Measurements from ENCODE around the gene JAKMIP2.

Gene JAKMIP2

GRCh38 chr5:147712019-147712418, 70.5 kb downstream of the JAKMIP2 start (continued):
- TF ChIP-seq ZNF280D (tag by site-specific recombination; IDR thresholded peaks at IDR 0.05): no peak
- TF ChIP-seq SCRT2 (tag by site-specific recombination; IDR thresholded peaks at IDR 0.05): no peak
- no peak for TF ChIP-seq ZNF138 (tag by site-specific recombination; IDR thresholded peaks at IDR 0.05; ENCODE audit: borderline replicate concordance)
- no peak for TF ChIP-seq PRDM4 (tag by site-specific recombination; IDR thresholded peaks at IDR 0.05)
- no peak for TF ChIP-seq ZNF426 (tag by site-specific recombination; IDR thresholded peaks at IDR 0.05)
- no peak for TF ChIP-seq ZNF664 (tag by site-specific recombination; IDR thresholded peaks at IDR 0.05)

- ChIA-PET CTCF (no interaction called here), POLR2A (no interaction called here)
- H3K4me3 ChIP-seq (ENCODE audit: low read depth, low read length): no peak overlapping the region
- H3K36me3 ChIP-seq (ENCODE audit: control insufficient read depth in 2 of 2, insufficient read depth in 1 of 2, low read length in 2 of 2): no peaks in the 10 kb centered on the region
- H3K9me3 ChIP-seq (ENCODE audit: control insufficient read depth, insufficient read depth, low read depth, low read length): no peaks in the 10 kb centered on the region
- no peak overlapping the region for H3K27ac ChIP-seq (ENCODE audit: extremely low read depth, low read depth, low read length)
- peaks cover 4% of the 10 kb centered on the region; the same call in 1 of the 2 replicates for H3K4me1 ChIP-seq (ENCODE audit: control insufficient read depth, insufficient read depth, low read length)
- TF ChIP-seq SALL2 (tag by site-specific recombination; IDR thresholded peaks at IDR 0.05; ENCODE audit: borderline replicate concordance) (no peak), ZFP37 (tag by site-specific recombination; IDR thresholded peaks at IDR 0.05) (no peak), ZBTB21 (tag by site-specific recombination; IDR thresholded peaks at IDR 0.05) (no peak)
Measured at GRCh38 chr5:147711019-147711418, 71.5 kb downstream of the JAKMIP2 start.

- Histone ChIP-seq H3K9me3 (ENCODE audit: control insufficient read depth, insufficient read depth, low read depth, low read length) (no peaks in the 10 kb centered on the region), H3K4me1 (ENCODE audit: control insufficient read depth, insufficient read depth, low read length) (no peaks in the 10 kb centered on the region; the same call in 1 of the 2 replicates), H3K4me3 (ENCODE audit: low read depth, low read length) (no peak overlapping the region), H3K36me3 (ENCODE audit: control insufficient read depth in 2 of 2, insufficient read depth in 1 of 2, low read length in 2 of 2) (no peaks in the 10 kb centered on the region), H3K27ac (ENCODE audit: extremely low read depth, low read depth, low read length) (no peak overlapping the region)
- CTCF ChIA-PET: interaction anchor here (0.7 kb wide), 1 partner anchor 81 kb away, joined by 3 read pairs; no protein-coding TSS in a partner anchor
- no peak for TF ChIP-seq FEZF1 (tag by site-specific recombination; IDR thresholded peaks at IDR 0.05)
- no peak for TF ChIP-seq ZNF155 (tag by site-specific recombination; IDR thresholded peaks at IDR 0.05)
- TF ChIP-seq ZNF16 (tag by site-specific recombination; IDR thresholded peaks at IDR 0.05; ENCODE audit: low read depth): no peak
- no peak for TF ChIP-seq ZNF174 (tag by site-specific recombination; IDR thresholded peaks at IDR 0.05)
- TF ChIP-seq ZSCAN16 (tag by site-specific recombination; IDR thresholded peaks at IDR 0.05): no peak
- TF ChIP-seq ZNF18 (tag by site-specific recombination; IDR thresholded peaks at IDR 0.05): peak; percentile 77
- TF ChIP-seq KLF9 (tag by site-specific recombination; IDR thresholded peaks at IDR 0.05; ENCODE audit: low read depth): no peak
- TF ChIP-seq ZNF266 (tag by site-specific recombination; IDR thresholded peaks at IDR 0.05; ENCODE audit: low read depth): no peak
- POLR2A ChIA-PET: no interaction called here
Measured at GRCh38 chr5:147708708-147709107, 73.8 kb downstream of the JAKMIP2 start.
